Measurements from ENCODE around the gene TNNI3K.
A peak's percentile ranks its signal among the peaks of the same experiment; 100 is the strongest.

TNNI3K gene

DNA sequence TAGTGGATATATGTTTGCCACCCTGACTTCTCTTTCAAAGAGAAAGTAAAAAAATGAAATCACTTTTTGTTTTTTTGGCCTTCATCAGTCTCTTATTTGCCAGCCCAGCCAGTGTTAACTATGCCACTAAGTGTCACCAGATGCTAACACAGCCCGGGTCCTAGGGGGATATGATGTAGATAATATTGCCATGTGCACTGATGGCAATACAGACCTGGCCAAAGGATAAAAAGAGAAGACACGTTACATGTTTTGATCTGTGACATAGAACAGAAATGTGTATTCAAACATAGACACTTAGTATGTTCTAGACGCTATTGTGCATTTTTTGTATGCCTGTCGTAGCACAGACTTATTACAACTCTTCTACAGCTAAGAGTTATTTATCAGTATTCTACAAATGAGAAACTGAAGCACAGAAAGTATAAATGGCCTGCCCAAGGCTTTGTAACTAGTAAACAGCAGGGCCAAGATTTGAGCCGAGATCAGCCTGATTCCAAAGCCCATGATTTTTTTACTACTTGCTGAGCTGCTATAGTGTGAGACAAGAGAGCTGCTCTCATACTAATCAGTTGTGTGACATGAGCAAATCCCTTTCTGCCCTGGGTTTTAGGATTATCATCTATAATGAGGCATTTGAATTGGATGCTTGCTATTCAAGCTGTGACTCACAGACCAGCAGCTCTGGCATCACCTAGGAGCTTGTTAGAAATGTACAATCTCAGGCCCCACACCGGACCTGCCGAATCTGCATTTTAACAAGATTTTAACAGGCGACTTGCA is 270.9 kb downstream of the TNNI3K start:
- in situ Hi-C loops (cut with MboI; ENCODE audit: low pct_unique_long_range_greater_than_20kb, low sequenced_read_pairs, unreplicated experiment), result no loop called here
- TF ChIP-seq, protein P1, sequence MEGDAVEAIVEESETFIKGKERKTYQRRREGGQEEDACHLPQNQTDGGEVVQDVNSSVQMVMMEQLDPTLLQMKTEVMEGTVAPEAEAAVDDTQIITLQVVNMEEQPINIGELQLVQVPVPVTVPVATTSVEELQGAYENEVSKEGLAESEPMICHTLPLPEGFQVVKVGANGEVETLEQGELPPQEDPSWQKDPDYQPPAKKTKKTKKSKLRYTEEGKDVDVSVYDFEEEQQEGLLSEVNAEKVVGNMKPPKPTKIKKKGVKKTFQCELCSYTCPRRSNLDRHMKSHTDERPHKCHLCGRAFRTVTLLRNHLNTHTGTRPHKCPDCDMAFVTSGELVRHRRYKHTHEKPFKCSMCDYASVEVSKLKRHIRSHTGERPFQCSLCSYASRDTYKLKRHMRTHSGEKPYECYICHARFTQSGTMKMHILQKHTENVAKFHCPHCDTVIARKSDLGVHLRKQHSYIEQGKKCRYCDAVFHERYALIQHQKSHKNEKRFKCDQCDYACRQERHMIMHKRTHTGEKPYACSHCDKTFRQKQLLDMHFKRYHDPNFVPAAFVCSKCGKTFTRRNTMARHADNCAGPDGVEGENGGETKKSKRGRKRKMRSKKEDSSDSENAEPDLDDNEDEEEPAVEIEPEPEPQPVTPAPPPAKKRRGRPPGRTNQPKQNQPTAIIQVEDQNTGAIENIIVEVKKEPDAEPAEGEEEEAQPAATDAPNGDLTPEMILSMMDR (IDR thresholded peaks at IDR 0.05; ENCODE audit: extremely low read depth, insufficient read depth, missing control alignments), result peak; percentile 11
- no peak for DNase-seq (ENCODE audit: low spot score)

DNA sequence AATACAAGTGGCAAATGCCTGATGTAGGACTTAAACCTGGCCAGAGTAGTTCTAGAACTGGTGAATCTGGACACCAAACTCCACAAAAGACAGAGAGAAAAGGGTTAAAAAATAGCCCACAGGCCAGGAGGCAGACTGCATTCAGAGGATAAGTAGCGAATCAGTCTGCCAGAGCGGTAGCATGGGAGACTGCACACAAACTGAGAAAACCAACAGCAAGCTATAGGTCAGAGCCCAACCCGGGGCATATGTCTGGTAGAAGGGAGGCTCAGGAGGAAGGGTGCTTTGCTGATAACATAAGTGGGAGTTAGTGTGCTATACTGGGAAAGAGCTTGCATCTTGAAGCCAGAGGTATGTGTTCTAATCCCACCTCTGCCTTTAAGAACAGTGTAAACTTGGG is 273.3 kb downstream of the TNNI3K start:
- in situ Hi-C loops (cut with MboI; ENCODE audit: low pct_unique_long_range_greater_than_20kb, low sequenced_read_pairs, unreplicated experiment), result no loop called here
- TF ChIP-seq, protein P1 (IDR thresholded peaks at IDR 0.05; ENCODE audit: extremely low read depth, insufficient read depth, missing control alignments), result no peak
- DNase-seq (ENCODE audit: low spot score), result no peak

DNA sequence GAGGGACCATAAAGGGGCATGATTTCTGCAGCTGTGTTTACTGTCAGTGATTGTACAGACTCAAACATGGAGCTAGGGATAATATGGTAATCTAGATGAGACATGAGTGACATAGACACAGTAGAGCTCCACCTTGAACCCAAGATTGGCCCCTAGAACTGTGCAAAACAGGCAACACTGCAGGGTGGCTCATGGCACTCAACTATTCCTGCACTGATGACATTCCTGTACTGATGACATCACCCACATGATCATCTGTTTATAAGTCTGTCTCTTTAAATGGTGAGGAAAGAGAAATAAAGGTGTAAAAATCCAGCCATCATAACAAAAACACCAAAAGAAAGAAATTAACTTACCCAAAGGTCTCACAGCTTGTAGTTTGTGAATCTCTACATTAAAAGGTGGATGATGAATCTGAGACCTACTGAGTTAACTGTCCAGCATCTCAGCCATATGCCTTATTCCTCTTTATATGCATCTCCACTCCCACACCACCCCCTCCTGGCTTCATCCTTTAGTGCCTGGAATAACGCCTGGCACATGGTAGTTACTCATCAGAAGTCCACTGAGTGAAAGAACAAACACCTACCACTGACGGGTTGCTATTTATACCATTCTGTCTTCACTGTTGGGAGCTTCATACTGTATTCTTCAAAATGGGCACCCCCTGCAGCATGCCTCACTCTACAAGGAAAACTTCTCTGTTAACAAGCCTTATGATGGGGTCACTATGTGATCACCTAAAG is 277.2 kb downstream of the TNNI3K start, which contains the start of gene LRRC53:
Gene LRRC53, minus strand, starts transcription at position 442 of the 746 bp plus-strand sequence. CDS start 29,262 bp downstream, outside the sequence.
- TF ChIP-seq, protein P1 (IDR thresholded peaks at IDR 0.05; ENCODE audit: extremely low read depth, insufficient read depth, missing control alignments), result no peak
- in situ Hi-C loops (cut with MboI; ENCODE audit: low pct_unique_long_range_greater_than_20kb, low sequenced_read_pairs, unreplicated experiment), result no loop called here
- DNase-seq (ENCODE audit: low spot score), result no peak

- in situ Hi-C loops (cut with MboI; ENCODE audit: low pct_unique_long_range_greater_than_20kb, low sequenced_read_pairs, unreplicated experiment), result no loop called here
- TF ChIP-seq, protein P1 (IDR thresholded peaks at IDR 0.05; ENCODE audit: extremely low read depth, insufficient read depth, missing control alignments), result no peak
- DNase-seq (ENCODE audit: low spot score), result no peak
Observed at GRCh38 chr1:74513411-74514300, 278.5 kb downstream of the TNNI3K start.

GRCh38 chr1:74517599-74518051 is 282.4 kb downstream of the TNNI3K start:
- in situ Hi-C loops (cut with MboI; ENCODE audit: low pct_unique_long_range_greater_than_20kb, low sequenced_read_pairs, unreplicated experiment), result no loop called here
- peak; percentile 4 for DNase-seq (ENCODE audit: low spot score)
- TF ChIP-seq, protein P1 (IDR thresholded peaks at IDR 0.05; ENCODE audit: extremely low read depth, insufficient read depth, missing control alignments), result no peak

DNA sequence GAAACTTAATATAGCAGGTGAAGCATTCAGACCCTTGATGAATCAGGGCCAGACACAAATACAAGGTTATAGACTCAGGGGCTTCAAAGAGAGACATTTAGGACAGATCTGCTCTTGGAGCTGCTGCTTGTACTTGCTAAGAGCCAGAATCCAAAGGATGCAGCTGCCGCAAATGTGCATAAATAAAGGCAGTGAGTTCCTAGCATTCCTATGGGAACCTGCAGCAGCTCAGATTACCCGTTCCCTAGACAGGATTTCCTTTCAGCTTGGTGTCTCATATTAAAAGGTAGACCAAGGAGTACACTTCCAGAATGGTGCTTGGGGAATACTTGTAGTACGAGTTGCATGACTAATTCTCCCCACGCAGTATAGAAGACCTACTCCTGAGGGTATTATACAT is 287.0 kb downstream of the TNNI3K start:
- DNase-seq (ENCODE audit: low spot score), result no peak
- TF ChIP-seq, protein P1 (IDR thresholded peaks at IDR 0.05; ENCODE audit: extremely low read depth, insufficient read depth, missing control alignments), result no peak
- in situ Hi-C loops (cut with MboI; ENCODE audit: low pct_unique_long_range_greater_than_20kb, low sequenced_read_pairs, unreplicated experiment), result no loop called here
